Ovary (tissue), 9 donors: ENCODE results near the gene TNS3. TPM values are rescaled to one million over a fixed set of nuclear protein-coding genes. Genes with fewer than 3 reads are reported as not detected.
"Not testable (repeated sequence)": the region's sequence is repeated elsewhere in the genome, so short reads cannot be mapped to it uniquely, and the experiment has no call there.

ENCODE experiments used
- DNase-seq, 5 donors: peaks; one replicate each; pipeline ENCODE4 v3.0.0-alpha.2; 2019 to 2020
- H3K27ac ChIP-seq, 2 donors: fragments of 200-600 bp; one replicate each; pipeline versions ENCODE4 v1.5.1 to v1.8.0; 2019 to 2022
- H3K27me3 ChIP-seq: fragments of 200-600 bp; one replicate; pipeline ENCODE4 v1.8.0; 2022
- H3K36me3 ChIP-seq: fragments of 200-600 bp; sonication (generic); one replicate; pipeline ENCODE4 v1.5.1; 2019
- H3K4me1 ChIP-seq: one replicate; pipeline ENCODE4 v1.8.1; 2013; ENCODE audit warnings: mild to moderate bottlenecking, moderate library complexity; ENCODE audit not compliant: insufficient read depth
- H3K4me3 ChIP-seq: fragments of 200-600 bp; sonication (generic); one replicate; pipeline ENCODE4 v1.5.1; 2017
- H3K9me3 ChIP-seq, 2 donors: fragments of 200-600 bp in 1 of 2; sonication (generic) in 1 of 2; one replicate each; pipeline versions ENCODE4 v1.5.1 to v1.8.1; 2013 to 2019; ENCODE audit warnings: mild to moderate bottlenecking in 1 of 2, moderate library complexity in 1 of 2
- EP300 ChIP-seq: sonication (generic); formaldehyde crosslinking; IDR thresholded peaks from one replicate; pipeline ENCODE4 v1.6.1; 2017; ENCODE audit warnings: antibody characterized with exemption
- POLR2A ChIP-seq: fragments of 450-650 bp; IDR thresholded peaks from one replicate; pipeline ENCODE4 v1.6.1; 2017; ENCODE audit warnings: antibody characterized with exemption, mild to moderate bottlenecking, moderate library complexity
- WGBS, 3 donors: extraction: QIAGEN DNeasy Blood & Tissue Kit in 1 of 3; methylation state at CpG; one replicate each; pipeline versions ENCODE4 v1.1.5 to v1.1.7; 2013 to 2017; 5-methylcytosine and 5-hydroxymethylcytosine counted together
- intact Hi-C, 4 donors: fragments of 100-400 bp; cut with DNase I; formaldehyde crosslinking; loops; one replicate each; pipeline versions ENCODE4 v1.11.0 to v1.15.1; 2022 to 2023
- polyA plus RNA-seq, 2 donors: library from polyadenylated mRNA; stranded (reverse); fragments of 200-250 nt in 1 of 2; fragments of 350-450 nt in 1 of 2; fragmentation: Illumina TruSeq in 1 of 2; extraction: RNeasy Lipid Tissue Mini Kit (QIAGEN cat#74804) in 1 of 2; gene quantifications; one replicate each; pipeline ENCODE4 v1.2.3, GENCODE V29; 2013 to 2014
- total RNA-seq, 7 donors: library from RNA; depleted of rRNA in 2 of 7; stranded (reverse); fragments of >200 nt in 2 of 7; fragmentation: NEBNext Ultra II Directional in 3 of 7; extraction: Animal tissue kit (Norgen Biotek cat#: 25700) in 3 of 7; gene quantifications; one replicate each; pipeline versions ENCODE4 v1.1.0 to v1.2.4, GENCODE V29; 2016 to 2023
- TF ChIP-seq, protein P1 (sequence below), 3 donors: fragments of 450-650 bp in 2 of 3; fragments of 200-600 bp in 1 of 3; IDR thresholded peaks; one replicate each; pipeline versions ENCODE4 v1.5.1 to v1.8.0; 2016 to 2022; ENCODE audit warnings: antibody characterized with exemption in 3 of 3, mild to moderate bottlenecking in 1 of 3
- donor health status: DM: no; HTN: no; CAD: no; lungs with moderate emphysema.
- donor health status: DM: no; HTN: no; CAD: no.
- donor health status: Bipolar disorder and iron deficiency.
- donor health status: DM: yes; HTN: yes; CAD: no.
- donor health status: DM: no; HTN: no; CAD: no.
- donor health status: DM: yes; HTN: yes; CAD: no.

The TNS3 gene
- total and polyA plus RNA-seq, 9 donors: 36.6 to 137 (median 91.3) TPM

- Histone ChIP-seq H3K27ac (no peak overlapping the region), H3K4me1 (peaks cover 3% of the 10 kb centered on the region), H3K36me3 (no peaks in the 10 kb centered on the region), H3K4me3 (no peak overlapping the region), H3K27me3 (no peaks in the 10 kb centered on the region), H3K9me3 (peaks cover 0 to 4% of the 10 kb centered on the region in 2 donors)
- WGBS, 3 donors: 17 to 27% (median 18%) methylated on average over 17 of the region's 17 CpGs
- no peak for TF ChIP-seq POLR2A
- TF ChIP-seq, protein P1, sequence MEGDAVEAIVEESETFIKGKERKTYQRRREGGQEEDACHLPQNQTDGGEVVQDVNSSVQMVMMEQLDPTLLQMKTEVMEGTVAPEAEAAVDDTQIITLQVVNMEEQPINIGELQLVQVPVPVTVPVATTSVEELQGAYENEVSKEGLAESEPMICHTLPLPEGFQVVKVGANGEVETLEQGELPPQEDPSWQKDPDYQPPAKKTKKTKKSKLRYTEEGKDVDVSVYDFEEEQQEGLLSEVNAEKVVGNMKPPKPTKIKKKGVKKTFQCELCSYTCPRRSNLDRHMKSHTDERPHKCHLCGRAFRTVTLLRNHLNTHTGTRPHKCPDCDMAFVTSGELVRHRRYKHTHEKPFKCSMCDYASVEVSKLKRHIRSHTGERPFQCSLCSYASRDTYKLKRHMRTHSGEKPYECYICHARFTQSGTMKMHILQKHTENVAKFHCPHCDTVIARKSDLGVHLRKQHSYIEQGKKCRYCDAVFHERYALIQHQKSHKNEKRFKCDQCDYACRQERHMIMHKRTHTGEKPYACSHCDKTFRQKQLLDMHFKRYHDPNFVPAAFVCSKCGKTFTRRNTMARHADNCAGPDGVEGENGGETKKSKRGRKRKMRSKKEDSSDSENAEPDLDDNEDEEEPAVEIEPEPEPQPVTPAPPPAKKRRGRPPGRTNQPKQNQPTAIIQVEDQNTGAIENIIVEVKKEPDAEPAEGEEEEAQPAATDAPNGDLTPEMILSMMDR (IDR thresholded peaks at IDR 0.05): no peak
- TF ChIP-seq EP300: no peak
- DNase-seq: peak in 1 of 5 donors; percentile 30
- intact Hi-C loops: no loop called here
Observed at GRCh38 chr7:47591655-47592572, 10.0 kb upstream of the TNS3 start.

- H3K4me3 ChIP-seq: no peak overlapping the region
- WGBS, 3 donors: 65 to 76% (median 67%) methylated on average over 8 of the region's 8 CpGs
- H3K9me3 ChIP-seq: no peaks in the 10 kb centered on the region
- intact Hi-C loops: no loop called here
- no peaks in the 10 kb centered on the region for H3K27me3 ChIP-seq
- DNase-seq: no peak
- peaks cover 3% of the 10 kb centered on the region for H3K4me1 ChIP-seq
- H3K36me3 ChIP-seq: no peaks in the 10 kb centered on the region
- H3K27ac ChIP-seq: no peak overlapping the region
- TF ChIP-seq POLR2A: no peak
- TF ChIP-seq EP300: no peak
- TF ChIP-seq, protein P1 (IDR thresholded peaks at IDR 0.05): no peak
Observed at GRCh38 chr7:47591089-47591654, 9.3 kb upstream of the TNS3 start.

- DNase-seq, H3K27me3 ChIP-seq, H3K27ac ChIP-seq, H3K4me3 ChIP-seq, H3K36me3 ChIP-seq, intact Hi-C loops, H3K9me3 ChIP-seq, H3K4me1 ChIP-seq: not testable (repeated sequence)
- 92 to 93% (median 93%) methylated on average over 5 of the region's 5 CpGs for WGBS, 3 donors
Observed at GRCh38 chr7:47590215-47590614, 8.3 kb upstream of the TNS3 start.

DNA sequence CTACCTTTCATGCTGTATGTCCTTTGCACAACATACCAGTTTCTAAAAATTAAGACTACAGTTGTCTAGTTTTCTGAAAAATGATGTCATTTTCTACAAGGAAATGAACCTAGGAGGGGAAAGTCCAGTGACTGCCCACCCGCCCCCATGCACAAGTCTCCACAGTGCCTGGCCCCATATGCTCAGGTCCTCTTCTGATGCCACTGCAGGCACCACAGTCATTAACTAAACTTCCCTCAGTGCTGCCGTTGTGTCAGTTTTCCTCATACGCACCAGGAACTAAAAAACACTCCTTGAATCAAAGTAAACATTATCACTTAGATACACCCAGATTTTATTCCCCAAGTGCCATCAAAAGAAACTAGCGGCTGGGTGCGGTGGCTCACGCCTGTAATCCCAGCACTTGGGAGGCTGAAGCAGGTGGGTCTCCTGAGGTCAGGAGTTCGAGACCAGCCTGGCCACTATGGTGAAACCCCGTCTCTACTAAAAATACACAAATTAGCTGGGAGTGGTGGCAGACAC, 6.9 kb upstream of the TNS3 start:
- Histone ChIP-seq H3K4me3 (no peak overlapping the region), H3K27me3 (no peaks in the 10 kb centered on the region), H3K9me3 (no peaks in the 10 kb centered on the region), H3K27ac (no peak overlapping the region), H3K4me1 (peaks cover 10% of the 10 kb centered on the region), H3K36me3 (no peaks in the 10 kb centered on the region)
- TF ChIP-seq EP300: no peak
- no peak for TF ChIP-seq POLR2A
- TF ChIP-seq, protein P1 (IDR thresholded peaks at IDR 0.05): no peak
- 93 to 96% (median 95%) methylated on average over 8 of the region's 8 CpGs for WGBS, 3 donors
- DNase-seq: no peak
- intact Hi-C loops: loop anchor here in 2 of 4 donors (10.0 kb wide), 1 partner anchor 216 kb away; no protein-coding TSS in a partner anchor
